ENCODE data around the gene AUNIP.

Gene AUNIP

DNA sequence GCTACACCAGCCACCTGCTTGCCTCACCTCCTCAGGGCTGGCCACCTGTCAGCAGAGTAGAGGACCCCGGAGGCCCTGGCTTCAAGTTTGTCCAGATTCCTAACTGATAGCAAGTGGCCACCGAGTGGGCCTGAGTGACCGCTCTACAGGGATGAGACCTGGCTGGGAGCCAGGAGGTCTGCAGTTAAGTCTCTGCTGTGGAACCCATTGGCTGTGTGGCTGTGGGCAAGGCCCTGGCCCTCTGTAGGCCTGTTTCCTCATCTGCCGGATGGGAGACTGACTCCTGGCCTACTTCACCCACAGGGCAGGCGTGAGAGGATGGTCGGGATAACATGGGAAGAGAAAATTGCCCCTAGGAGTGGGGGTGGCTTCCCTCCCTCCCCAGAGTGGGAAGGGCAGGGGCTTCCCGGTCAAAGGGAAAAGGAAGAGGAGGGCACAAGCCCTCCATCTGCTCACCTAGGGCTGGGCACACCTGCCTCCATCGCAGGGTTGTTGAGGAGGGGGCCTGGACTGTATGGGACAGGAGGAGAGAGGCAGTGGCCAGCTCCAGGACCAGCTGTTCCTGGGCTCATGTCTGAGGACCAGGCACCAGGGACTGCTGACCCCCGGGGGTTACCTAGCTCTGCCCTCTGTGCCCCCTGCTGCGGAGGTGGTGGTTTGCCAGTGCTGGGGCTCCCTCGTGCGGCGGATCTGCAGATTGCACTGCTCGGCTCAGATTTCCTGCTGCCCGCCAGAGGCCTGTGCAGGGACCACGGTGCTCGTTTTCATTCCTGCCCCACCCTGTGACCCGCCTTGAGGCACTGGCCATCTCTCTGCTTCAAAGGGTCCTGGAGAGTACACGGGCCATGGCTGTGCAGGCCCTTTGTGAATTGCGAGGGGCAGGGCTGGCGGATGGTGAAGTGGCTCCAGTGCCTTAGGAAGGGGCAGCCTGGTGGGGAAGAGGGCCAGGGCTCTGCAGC lies 48.6 kb downstream of the AUNIP start:
- Histone ChIP-seq H3K18ac (ENCODE audit: low read length) (peak overlapping the region; percentile 16), H4K8ac (ENCODE audit: low read depth, low read length) (no peak overlapping the region), H3K9ac (ENCODE audit: low read depth, low read length, poor library complexity) (peak overlapping the region; percentile 76), H3K27ac (replicated peaks; ENCODE audit: low read length) (no peak overlapping the region), H2AFZ (ENCODE audit: low read length) (no peak overlapping the region), H3K36me3 (replicated peaks in 1 of 2; ENCODE audit: control insufficient read depth in 2 of 2, insufficient read depth in 2 of 2, low read length in 2 of 2) (peaks cover 50 to 91% of the 10 kb centered on the region in 2 donors), H3K4ac (ENCODE audit: low read length) (no peak overlapping the region), H4K91ac (ENCODE audit: low read depth, low read length, poor library complexity) (no peak overlapping the region), H3K23ac (ENCODE audit: low read depth, low read length, poor library complexity) (peak overlapping the region; percentile 87), H3K27me3 (ENCODE audit: control insufficient read depth in 3 of 3, insufficient read depth in 3 of 3, low read depth in 1 of 3, low read length in 3 of 3) (no peaks in the 10 kb centered on the region), H3K4me3 (ENCODE audit: low read length in 2 of 2) (no peak overlapping the region), H2AK5ac (ENCODE audit: low read depth, low read length) (peak overlapping the region; percentile 47), H3K79me1 (ENCODE audit: low read depth, low read length) (peaks cover 11% of the 10 kb centered on the region), H2BK15ac (ENCODE audit: low read length) (peak overlapping the region; percentile 30), H3K4me2 (ENCODE audit: insufficient read depth, low read length, poor library complexity, severe bottlenecking) (no peak overlapping the region), H3K9me3 (replicated peaks in 1 of 2; ENCODE audit: control insufficient read depth in 2 of 2, insufficient read depth in 1 of 2, low read depth in 1 of 2, low read length in 2 of 2) (no peaks in the 10 kb centered on the region), H2BK12ac (ENCODE audit: low read length) (no peak overlapping the region), H2BK5ac (ENCODE audit: low read length) (no peak overlapping the region), H2BK120ac (ENCODE audit: low read depth, low read length) (no peak overlapping the region), H3K4me1 (ENCODE audit: control insufficient read depth in 2 of 2, insufficient read depth in 1 of 2, low read depth in 1 of 2, low read length in 2 of 2) (peaks cover 0 to 1% of the 10 kb centered on the region in 2 donors), H3K14ac (ENCODE audit: low read length) (no peak overlapping the region)
- no CpG with 5 or more reads among the region's 21 CpGs for WGBS, 2 donors (ENCODE audit: extremely low coverage in 2 of 2, insufficient read length in 2 of 2, insufficient replicate concordance in 1 of 2)
- DNase-seq (ENCODE audit: low spot score), result peak; percentile 77

GRCh38 chr1:25809929-25810328 lies 49.3 kb downstream of the AUNIP start:
- H2AFZ ChIP-seq (ENCODE audit: low read length), result no peak overlapping the region
- H3K27ac ChIP-seq (replicated peaks; ENCODE audit: low read length), result no peak overlapping the region
- H3K18ac ChIP-seq (ENCODE audit: low read length), result no peak overlapping the region
- H2BK15ac ChIP-seq (ENCODE audit: low read length), result no peak overlapping the region
- H2BK5ac ChIP-seq (ENCODE audit: low read length), result no peak overlapping the region
- no peak overlapping the region for H3K14ac ChIP-seq (ENCODE audit: low read length)
- no peak overlapping the region for H3K4me3 ChIP-seq (ENCODE audit: low read length in 2 of 2)
- peaks cover 13% of the 10 kb centered on the region for H3K79me1 ChIP-seq (ENCODE audit: low read depth, low read length)
- H2BK120ac ChIP-seq (ENCODE audit: low read depth, low read length), result no peak overlapping the region
- no peak overlapping the region for H4K8ac ChIP-seq (ENCODE audit: low read depth, low read length)
- no peak overlapping the region for H3K23ac ChIP-seq (ENCODE audit: low read depth, low read length, poor library complexity)
- no peak overlapping the region for H3K9ac ChIP-seq (ENCODE audit: low read depth, low read length, poor library complexity)
- no CpG with 5 or more reads among the region's 7 CpGs for WGBS, 2 donors (ENCODE audit: extremely low coverage in 2 of 2, insufficient read length in 2 of 2, insufficient replicate concordance in 1 of 2)
- DNase-seq (ENCODE audit: low spot score), result no peak
- no peak overlapping the region for H4K91ac ChIP-seq (ENCODE audit: low read depth, low read length, poor library complexity)
- H3K4me1 ChIP-seq (ENCODE audit: control insufficient read depth in 2 of 2, insufficient read depth in 1 of 2, low read depth in 1 of 2, low read length in 2 of 2), result peaks cover 0 to 1% of the 10 kb centered on the region in 2 donors
- H3K4ac ChIP-seq (ENCODE audit: low read length), result no peak overlapping the region
- no peak overlapping the region for H3K4me2 ChIP-seq (ENCODE audit: insufficient read depth, low read length, poor library complexity, severe bottlenecking)
- H3K36me3 ChIP-seq (replicated peaks in 1 of 2; ENCODE audit: control insufficient read depth in 2 of 2, insufficient read depth in 2 of 2, low read length in 2 of 2), result peaks cover 50 to 91% of the 10 kb centered on the region in 2 donors
- no peaks in the 10 kb centered on the region for H3K27me3 ChIP-seq (ENCODE audit: control insufficient read depth in 3 of 3, insufficient read depth in 3 of 3, low read depth in 1 of 3, low read length in 3 of 3)
- no peaks in the 10 kb centered on the region for H3K9me3 ChIP-seq (replicated peaks in 1 of 2; ENCODE audit: control insufficient read depth in 2 of 2, insufficient read depth in 1 of 2, low read depth in 1 of 2, low read length in 2 of 2)
- H2BK12ac ChIP-seq (ENCODE audit: low read length), result no peak overlapping the region
- H2AK5ac ChIP-seq (ENCODE audit: low read depth, low read length), result no peak overlapping the region

- H3K4me3 ChIP-seq (ENCODE audit: low read length in 2 of 2), result no peak overlapping the region
- no CpG with 5 or more reads among the region's 18 CpGs for WGBS, 2 donors (ENCODE audit: extremely low coverage in 2 of 2, insufficient read length in 2 of 2, insufficient replicate concordance in 1 of 2)
Measured at GRCh38 chr1:25809283-25809926, 49.9 kb downstream of the AUNIP start.

More at GRCh38 chr1:25809283-25809926, 49.9 kb downstream of the AUNIP start:
- Histone ChIP-seq H3K36me3 (replicated peaks in 1 of 2; ENCODE audit: control insufficient read depth in 2 of 2, insufficient read depth in 2 of 2, low read length in 2 of 2) (peaks cover 50 to 89% of the 10 kb centered on the region in 2 donors), H3K18ac (ENCODE audit: low read length) (no peak overlapping the region), H2AFZ (ENCODE audit: low read length) (no peak overlapping the region), H2BK12ac (ENCODE audit: low read length) (no peak overlapping the region), H3K9me3 (replicated peaks in 1 of 2; ENCODE audit: control insufficient read depth in 2 of 2, insufficient read depth in 1 of 2, low read depth in 1 of 2, low read length in 2 of 2) (no peaks in the 10 kb centered on the region), H2BK5ac (ENCODE audit: low read length) (no peak overlapping the region), H2BK15ac (ENCODE audit: low read length) (no peak overlapping the region), H3K79me1 (ENCODE audit: low read depth, low read length) (peaks cover 13% of the 10 kb centered on the region), H3K27me3 (ENCODE audit: control insufficient read depth in 3 of 3, insufficient read depth in 3 of 3, low read depth in 1 of 3, low read length in 3 of 3) (no peaks in the 10 kb centered on the region), H3K27ac (replicated peaks; ENCODE audit: low read length) (no peak overlapping the region), H3K4me1 (ENCODE audit: control insufficient read depth in 2 of 2, insufficient read depth in 1 of 2, low read depth in 1 of 2, low read length in 2 of 2) (peaks cover 0 to 4% of the 10 kb centered on the region in 2 donors), H3K4ac (ENCODE audit: low read length) (no peak overlapping the region), H3K23ac (ENCODE audit: low read depth, low read length, poor library complexity) (peak overlapping the region; percentile 82), H4K8ac (ENCODE audit: low read depth, low read length) (no peak overlapping the region), H4K91ac (ENCODE audit: low read depth, low read length, poor library complexity) (no peak overlapping the region), H3K4me2 (ENCODE audit: insufficient read depth, low read length, poor library complexity, severe bottlenecking) (no peak overlapping the region), H2BK120ac (ENCODE audit: low read depth, low read length) (no peak overlapping the region), H2AK5ac (ENCODE audit: low read depth, low read length) (no peak overlapping the region), H3K9ac (ENCODE audit: low read depth, low read length, poor library complexity) (no peak overlapping the region), H3K14ac (ENCODE audit: low read length) (no peak overlapping the region)
- no peak for DNase-seq (ENCODE audit: low spot score)
